GM12873 (cell line): Measurements from ENCODE around the gene CHSY3.

Experiments
- CTCF ChIP-seq: IDR thresholded peaks from 2 replicates; pipeline ENCODE4 v1.5.1; 2012; ENCODE audit warnings: low read depth, mild to moderate bottlenecking, moderate library complexity, low read length, control low read depth; ENCODE audit not compliant: insufficient read depth; ENCODE audit errors: missing control alignments

CHSY3 gene

GRCh38 chr5:130065617-130066016 lies 161.4 kb downstream of the CHSY3 start:
- TF ChIP-seq CTCF: no peak

- TF ChIP-seq CTCF: no peak
Observed at GRCh38 chr5:130066644-130067043, 162.4 kb downstream of the CHSY3 start.

GRCh38 chr5:130067364-130067763 lies 163.1 kb downstream of the CHSY3 start:
- no peak for TF ChIP-seq CTCF

- no peak for TF ChIP-seq CTCF
Observed at GRCh38 chr5:130068101-130068500, 163.8 kb downstream of the CHSY3 start.

- no peak for TF ChIP-seq CTCF
Observed at GRCh38 chr5:130068988-130069387, 164.7 kb downstream of the CHSY3 start.

- TF ChIP-seq CTCF: no peak
Observed at GRCh38 chr5:130074820-130075219, 170.6 kb downstream of the CHSY3 start.

- no peak for TF ChIP-seq CTCF
Observed at GRCh38 chr5:130077007-130077406, 172.7 kb downstream of the CHSY3 start.

- TF ChIP-seq CTCF: no peak
Observed at GRCh38 chr5:130078661-130079060, 174.4 kb downstream of the CHSY3 start.
